Measurements from ENCODE around the gene AUH.
"Not testable (repeated sequence)": the region's sequence is repeated elsewhere in the genome, so short reads cannot be mapped to it uniquely, and the experiment has no call there.

The AUH gene

DNA sequence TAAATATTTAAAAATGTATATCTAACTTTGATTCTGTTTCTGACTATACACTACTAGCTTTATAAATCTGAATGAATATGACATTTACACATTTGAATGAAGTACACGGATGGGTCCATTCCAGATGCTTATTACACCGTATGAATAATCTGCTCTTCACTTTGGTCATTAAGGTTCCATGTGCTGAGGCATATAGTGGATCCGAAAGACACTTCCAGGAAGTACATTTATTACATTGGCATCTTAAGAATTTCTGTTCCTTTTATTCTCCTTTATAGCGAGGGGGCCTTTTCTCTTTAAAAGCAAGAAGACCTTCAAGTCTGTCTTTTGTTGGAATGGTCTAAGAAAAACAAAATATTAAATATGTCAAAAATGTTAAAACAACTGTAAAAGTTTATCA lies 147.6 kb downstream of the AUH start:
- in situ Hi-C loops (cut with HindIII; ENCODE audit: low sequenced_read_pairs): no loop called here

DNA sequence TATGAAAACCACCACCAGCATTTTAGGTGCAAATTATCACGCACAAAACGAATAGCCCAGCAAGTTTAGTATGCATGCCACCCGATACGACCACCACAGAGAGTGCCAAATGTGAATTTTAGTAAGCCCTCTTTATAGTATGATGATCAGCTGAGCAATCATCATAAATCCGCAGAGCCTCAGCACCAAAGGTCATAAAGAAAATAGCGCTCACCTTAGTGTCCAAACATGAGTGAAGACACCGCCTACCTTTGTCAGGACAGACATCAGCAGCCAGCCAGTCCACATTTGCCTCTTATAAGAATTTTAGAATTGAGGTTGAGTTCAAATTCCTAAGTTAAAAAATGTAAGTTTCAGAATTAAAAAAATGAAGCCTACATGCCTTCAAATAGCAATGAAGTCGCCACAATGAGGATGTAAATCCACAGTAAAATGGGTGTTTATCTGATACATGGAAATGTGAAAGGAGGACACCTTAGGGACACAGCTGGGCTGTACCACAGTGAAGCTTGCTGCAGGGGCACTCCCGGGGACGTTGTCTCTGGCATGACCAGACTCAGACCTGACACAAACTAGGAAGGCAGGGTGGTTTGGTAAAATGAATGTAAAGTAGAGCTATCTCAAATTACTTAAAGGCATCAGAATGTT lies 149.0 kb downstream of the AUH start:
- in situ Hi-C loops (cut with HindIII; ENCODE audit: low sequenced_read_pairs): no loop called here

DNA sequence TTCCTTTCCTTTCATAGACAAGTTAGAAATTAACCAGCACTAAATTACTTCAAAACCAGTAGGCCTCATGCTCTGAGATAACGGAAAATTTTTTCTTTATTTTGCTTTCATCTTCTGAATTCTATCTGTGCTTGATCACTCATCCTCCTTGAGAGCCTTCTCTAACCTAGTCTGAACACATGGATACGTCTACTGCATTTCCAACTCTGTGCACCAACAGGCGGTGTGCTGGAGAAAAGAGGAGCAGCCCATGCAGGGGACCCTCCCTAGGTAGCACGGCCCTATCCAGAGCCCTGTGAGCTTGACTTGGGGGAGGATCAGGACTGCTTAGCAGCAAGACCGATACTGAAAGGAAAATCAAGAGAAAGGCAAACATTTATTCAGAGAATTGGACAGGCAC lies 149.8 kb downstream of the AUH start:
- in situ Hi-C loops (cut with HindIII; ENCODE audit: low sequenced_read_pairs): no loop called here

DNA sequence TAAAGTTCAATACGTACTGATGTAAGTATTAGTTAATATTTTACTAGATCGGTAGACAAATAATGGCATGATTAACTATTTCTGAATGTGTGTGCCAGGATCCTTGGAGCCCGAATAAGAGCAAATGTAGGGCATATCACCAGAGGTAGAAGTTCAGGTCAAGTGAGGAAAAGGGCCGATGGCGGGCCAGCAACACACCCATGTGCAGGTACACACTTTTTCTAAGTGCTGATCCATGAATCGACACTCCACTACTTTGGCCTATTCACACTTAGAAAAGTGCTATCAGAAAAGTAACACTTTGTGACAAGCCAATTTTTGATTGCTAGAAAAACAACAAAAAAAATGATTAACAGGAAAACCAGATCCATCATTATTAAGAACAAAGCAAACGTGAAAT lies 150.3 kb downstream of the AUH start:
- in situ Hi-C loops (cut with HindIII; ENCODE audit: low sequenced_read_pairs): no loop called here

DNA sequence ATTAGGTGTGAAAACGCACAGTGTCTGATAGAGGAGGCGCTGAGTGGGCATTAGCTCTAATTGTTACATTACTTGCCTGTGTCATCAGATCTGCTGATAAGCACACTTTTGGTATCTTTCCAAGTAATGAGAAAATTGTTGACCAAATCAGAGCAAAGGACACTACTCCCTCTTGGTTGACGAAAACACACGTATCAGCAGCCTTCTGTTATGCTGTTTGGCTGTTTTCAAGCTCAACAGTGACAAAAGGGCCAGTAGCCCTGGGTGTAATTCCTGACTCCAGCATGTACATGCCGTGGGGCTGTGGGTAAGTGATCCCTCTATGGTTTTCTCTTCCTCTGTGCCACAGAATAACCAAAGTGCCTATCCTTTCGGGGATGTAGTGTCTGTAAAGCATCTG lies 151.4 kb downstream of the AUH start:
- in situ Hi-C loops (cut with HindIII; ENCODE audit: low sequenced_read_pairs): no loop called here

DNA sequence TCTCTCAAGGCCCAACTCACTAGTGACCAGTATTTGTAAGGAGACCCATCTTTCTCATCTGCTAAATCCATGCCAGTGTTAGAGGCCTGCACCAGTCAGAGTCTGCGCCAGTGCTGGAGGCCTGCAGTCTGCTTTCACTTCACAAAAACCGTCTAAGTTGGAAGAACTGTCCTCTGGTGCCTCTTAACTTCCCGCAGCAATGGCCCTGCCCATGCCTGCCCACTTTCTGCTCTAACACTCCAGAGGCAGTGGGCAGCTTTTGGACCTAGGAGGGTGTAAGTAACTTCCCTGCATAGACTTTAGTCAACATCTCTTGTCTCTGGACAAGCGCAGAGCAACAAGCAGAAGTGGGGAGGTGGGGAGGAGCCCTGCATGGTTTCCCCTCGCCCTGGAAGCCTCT lies 152.9 kb downstream of the AUH start:
- in situ Hi-C loops (cut with HindIII; ENCODE audit: low sequenced_read_pairs): no loop called here

DNA sequence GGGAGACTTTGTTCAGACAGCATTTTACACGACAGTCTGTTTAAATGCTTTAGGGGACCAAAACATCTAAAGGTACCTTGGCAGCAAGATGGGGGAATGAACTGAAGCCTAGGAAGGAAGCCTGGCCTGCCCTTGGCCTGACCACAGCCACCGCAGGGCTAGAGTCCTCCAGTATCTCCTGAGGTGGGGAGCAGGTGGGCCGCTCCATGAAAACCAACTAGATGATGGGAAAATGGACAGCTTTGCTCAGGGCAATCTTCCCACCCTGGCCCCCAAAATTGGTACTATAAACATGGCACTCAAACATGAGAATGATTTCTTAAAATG lies 153.3 kb downstream of the AUH start:
- in situ Hi-C loops (cut with HindIII; ENCODE audit: low sequenced_read_pairs): no loop called here

DNA sequence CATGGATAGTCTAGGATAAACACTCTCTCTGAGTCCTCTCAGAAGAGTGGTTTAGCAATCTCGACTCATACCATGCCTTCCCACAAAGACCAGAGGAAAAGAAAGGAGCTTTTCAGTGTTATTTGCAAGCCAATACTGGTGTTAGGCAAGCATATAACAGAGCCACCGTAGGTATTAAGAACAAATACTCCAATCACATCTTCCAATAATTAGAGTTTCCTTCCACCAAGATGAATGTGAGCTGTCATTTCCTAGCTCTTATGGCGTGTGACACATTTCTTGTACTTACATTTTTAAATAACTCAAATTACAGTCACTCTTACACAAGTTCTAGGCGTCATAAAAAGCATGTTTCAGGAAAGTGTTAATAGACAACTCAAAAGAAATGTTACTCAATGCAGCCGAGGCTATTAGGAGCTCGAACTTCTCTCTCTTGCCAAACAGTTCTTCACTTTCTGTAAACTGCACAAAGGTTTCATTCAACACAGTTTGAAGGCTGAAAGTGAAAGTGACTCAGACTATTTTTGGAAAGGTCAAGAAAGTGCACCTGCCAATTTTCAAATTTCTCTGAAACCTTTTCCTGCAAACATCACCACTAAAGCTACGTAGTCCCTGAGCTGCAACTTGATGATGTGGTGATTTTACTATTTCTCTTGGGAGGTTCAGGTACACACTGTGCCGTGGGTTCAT lies 153.8 kb downstream of the AUH start:
- in situ Hi-C loops (cut with HindIII; ENCODE audit: low sequenced_read_pairs): no loop called here

DNA sequence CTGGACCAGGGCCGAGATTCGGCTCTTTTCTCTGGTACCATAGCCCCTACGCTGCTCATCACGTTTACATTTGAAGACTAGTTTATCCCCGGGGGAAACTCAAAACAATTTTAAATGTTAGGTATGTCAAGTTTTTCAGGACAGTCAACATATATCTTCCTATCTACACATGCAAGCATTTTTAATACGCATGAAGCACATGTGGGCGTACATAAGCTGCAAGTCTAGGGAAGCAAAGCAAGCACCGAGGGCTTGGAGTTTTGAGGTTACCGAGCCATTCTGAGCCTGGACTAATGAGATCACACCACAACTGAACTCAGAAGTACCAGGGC lies 154.4 kb downstream of the AUH start:
- in situ Hi-C loops (cut with HindIII; ENCODE audit: low sequenced_read_pairs): no loop called here

DNA sequence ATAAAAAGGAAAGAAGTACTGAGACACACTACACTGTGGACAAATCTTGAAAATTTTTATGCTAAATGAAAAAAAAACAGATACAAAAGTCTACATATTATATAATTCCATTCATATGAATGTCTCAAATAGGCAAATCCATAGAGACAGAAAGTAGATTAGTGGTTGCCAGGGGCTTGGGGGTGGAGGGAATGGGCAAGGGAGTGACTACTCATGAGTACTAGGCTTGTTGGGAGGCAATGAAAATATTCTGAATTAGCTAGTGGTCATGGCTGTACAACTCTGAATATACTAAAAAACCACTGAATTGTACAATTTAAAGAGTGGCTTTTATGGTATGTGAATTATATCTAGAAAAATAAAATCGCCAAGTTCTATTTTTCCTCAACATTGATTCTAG lies 154.9 kb downstream of the AUH start:
- in situ Hi-C loops (cut with HindIII; ENCODE audit: low sequenced_read_pairs): no loop called here

DNA sequence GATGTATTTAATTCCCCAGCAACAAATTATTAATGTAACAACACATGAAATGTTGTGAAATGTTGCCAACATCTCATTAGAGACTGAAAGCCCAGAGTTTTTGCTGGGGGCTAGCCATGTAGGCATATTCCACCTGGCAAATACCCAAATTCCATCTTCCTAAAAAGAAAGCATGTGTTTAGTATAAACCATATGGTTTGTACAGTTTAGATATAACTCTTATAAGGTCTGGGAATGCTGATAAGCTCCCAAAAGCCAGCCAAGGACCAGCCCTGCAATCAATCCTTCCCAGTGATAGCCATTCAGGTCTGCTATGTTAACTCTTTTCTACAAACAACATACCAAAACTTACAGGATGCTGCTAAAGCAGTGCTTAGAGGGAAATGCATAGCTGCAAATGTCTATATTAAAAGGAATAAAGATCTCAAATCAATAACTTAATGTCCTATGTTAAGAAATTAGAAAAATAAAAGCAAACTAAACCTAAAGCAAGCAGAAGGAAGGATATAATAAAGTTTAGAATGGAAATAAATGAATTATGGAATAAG lies 158.9 kb downstream of the AUH start:
- in situ Hi-C loops (cut with HindIII; ENCODE audit: low sequenced_read_pairs): no loop called here

DNA sequence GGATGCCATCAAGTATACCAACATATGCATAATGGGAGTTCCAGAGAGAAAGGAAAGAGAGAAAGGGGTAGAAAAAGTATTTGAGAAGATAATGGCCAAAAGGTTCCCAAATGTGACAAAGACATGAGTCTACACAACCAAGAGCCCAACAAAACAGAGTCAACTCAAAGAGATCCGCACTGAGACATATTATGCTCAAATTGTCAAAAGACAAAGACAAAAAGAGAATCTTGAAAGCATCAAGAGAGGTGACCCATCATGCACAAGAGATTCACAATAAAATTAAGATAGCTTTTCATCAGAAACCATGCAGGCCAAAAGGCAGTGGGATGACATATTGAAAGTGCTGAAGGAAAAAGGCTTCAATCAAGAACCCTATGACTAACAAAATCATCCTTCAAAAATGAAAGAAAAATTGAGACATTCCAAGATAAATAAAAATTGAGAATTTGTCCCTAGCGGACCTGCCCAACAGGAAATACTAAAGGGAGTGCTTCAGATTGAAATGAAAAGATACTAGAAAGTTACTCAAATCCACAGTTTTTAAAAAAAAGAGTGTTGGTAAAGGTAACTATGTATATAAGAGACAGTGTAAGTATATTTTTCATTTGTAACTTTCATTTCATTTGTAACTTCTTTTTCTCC lies 160.9 kb downstream of the AUH start:
- in situ Hi-C loops (cut with HindIII; ENCODE audit: low sequenced_read_pairs): no loop called here

DNA sequence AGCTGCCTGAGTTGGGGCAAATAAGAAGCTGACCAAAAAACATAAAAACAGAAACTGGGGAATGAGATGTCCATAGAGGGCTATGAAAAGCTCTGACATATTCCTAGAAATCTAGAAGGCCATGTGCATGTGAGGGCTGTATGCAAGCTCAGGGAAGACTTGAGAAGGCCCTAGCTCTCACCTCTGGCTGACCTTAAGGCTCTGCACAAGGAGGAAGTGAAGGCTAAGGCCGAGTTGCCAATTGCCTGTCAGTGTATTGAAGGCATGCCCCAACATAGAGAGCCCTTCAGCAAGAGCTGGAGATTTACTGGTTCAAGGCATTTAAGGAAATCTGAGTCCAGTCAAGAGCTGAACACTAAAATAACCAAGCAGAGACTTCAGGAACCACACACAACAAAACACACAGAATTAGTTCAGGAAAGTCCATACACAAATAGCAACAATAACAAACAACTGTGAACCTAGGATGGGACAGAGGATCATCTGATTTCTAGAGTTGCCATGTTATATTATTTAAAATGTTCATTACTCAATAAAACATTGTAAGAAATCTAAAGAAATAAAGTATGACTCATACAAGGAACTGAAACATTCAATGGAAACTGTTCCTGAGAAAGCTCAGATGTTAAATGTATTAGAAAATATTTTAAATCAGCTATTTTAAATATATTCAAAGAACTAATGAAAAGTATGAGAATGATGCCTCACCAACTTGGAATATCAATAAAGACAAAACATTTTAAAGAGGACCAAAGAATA lies 161.8 kb downstream of the AUH start:
- in situ Hi-C loops (cut with HindIII; ENCODE audit: low sequenced_read_pairs): no loop called here

DNA sequence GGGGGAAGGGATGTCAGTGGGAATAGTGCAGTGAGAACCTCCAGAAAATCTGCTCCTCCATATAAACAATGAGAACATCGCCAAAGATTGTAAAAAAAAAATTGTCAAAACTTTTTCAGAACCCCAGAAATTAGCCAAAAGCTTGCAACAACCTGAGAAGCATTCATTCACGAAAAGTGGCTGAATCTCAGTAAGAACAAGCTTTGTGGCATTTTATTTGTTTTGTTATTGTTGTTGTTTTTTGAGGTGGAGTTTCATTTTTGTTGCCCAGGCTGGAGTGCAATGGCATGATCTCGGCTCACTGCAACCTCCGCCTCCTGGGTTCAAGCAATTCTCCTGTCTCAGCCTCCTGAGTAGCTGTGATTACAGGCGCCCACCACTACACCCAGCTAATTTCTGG lies 162.8 kb downstream of the AUH start:
- in situ Hi-C loops (cut with HindIII; ENCODE audit: low sequenced_read_pairs): not testable (repeated sequence)

DNA sequence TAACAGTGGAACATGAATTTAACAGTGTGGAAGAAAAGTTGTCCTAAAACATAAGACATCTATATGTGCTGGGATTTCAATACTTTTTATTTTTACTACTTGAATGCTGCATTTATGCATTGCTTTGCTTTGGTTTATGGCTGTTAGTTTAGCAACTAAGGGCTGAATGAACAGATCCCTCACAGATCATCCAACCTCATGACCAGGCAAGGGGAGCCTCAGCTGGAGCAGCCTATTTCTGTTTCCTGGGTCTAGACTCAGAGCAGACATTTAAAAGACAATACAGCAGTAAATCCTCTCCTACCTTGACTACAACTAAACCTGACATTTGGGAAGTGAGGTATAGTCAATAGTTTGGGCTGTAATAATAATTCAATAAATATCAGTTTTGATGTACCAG lies 163.3 kb downstream of the AUH start:
- in situ Hi-C loops (cut with HindIII; ENCODE audit: low sequenced_read_pairs): no loop called here

DNA sequence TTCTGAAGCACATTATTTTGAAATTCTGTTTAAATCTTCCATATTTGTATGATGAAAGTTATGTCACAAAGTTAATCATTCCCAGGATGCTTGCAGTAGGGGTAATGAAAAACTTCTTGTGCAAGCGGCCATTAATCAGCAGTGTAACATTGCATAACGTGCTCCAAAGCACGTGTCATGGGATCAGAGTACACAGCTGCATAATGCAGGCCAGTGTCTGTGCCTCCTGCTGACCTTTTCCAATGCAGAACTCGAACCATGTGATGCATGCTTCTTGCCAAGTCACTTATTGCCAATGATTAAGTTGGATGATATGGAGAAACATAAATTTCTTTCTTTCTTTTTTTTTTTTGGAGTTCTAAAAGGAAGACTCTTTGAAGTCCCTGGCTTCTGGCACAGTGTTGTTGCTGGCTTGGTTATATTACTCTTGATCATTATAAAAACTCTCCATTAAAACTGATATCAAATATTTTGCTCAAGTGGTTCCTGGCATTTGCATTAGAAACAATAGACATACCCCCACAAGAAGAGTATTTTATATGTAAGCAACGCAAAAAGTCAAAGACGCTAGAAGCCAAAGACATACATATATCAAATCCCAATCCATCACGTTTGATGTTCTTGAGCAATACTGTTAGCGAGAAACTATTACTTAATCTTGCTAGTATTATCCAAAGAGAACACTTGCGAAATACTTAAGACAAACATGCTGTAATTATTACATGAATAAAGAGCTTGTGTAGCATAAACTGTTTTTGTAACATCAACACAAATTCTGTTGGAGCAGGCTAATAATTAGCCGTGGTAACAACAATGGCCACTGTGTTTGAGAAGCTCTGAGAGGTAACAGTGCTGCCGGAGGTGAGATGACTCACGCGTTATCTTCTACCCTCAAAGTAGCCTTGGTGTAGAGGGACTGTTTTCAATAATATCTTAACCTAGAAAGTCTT lies 164.2 kb downstream of the AUH start:
- in situ Hi-C loops (cut with HindIII; ENCODE audit: low sequenced_read_pairs): no loop called here

DNA sequence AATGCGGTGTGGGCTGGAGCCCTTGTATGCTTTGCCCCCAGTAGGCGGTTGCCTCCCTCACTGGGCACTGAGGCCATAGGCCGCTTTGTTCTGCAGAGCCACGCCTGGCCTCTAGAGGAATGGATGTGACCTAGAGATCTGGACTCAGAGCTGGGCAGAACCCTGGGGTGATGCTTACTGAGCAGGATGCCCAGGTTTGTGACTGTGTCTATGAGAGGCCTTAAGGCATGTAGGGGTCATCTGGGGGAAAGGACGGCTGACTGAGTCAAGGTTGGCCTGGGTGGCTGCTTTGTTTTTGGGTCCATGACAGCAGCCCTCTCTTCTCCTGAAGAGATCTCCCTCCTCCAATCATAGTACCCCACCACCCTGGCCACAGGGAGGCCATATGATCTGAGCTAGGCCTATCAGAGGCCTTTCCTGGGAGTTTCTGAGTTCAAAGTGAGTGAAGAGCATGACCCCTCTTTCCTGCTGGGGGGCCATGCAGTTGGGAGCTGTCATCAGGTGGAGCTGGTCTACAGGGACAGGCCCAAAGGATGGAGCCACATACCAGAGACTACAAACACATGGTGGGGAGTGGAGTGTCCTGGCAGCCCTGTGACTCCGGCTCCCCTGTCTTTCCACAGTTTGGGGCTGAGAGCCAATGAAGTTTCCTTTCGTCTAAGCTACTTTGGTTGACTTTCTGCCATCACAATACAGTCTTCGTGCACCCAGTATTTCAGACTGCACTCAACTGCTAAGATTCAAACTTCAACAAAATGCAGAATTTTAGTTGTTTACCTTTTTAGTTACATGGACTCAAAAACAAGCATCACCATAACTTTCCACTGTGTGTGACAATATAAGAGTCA lies 165.4 kb downstream of the AUH start:
- in situ Hi-C loops (cut with HindIII; ENCODE audit: low sequenced_read_pairs): no loop called here

DNA sequence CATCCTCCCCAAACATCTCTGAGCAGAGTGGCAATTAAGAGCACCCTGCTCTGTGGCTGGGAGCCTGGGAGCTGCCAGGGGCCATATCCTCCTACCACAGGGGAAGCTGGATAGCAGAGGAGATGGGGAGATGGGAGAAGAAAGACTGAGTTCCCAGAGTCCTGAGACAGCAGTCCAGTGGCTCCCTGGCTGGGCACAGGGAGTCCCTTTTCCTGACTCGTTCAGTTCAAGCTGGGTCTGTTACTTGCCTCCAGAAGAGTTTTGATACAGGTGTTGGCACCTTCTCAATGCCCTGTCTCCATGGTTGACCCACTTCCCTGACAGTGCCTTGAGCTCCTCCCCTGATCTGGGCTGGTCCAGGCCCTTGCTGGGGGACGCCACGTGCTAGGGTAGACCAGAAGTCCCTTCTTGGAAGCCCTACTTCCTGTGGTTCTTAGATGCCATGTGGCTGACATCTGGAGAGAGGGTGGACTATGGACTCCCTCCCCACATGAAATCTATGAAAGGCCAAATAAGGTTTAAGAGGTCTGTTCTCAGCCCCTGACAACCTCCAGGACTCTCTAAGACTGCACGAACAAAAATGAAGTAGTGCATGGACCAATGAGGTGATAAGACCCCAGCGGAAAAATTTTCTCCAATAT lies 166.2 kb downstream of the AUH start:
- in situ Hi-C loops (cut with HindIII; ENCODE audit: low sequenced_read_pairs): no loop called here

DNA sequence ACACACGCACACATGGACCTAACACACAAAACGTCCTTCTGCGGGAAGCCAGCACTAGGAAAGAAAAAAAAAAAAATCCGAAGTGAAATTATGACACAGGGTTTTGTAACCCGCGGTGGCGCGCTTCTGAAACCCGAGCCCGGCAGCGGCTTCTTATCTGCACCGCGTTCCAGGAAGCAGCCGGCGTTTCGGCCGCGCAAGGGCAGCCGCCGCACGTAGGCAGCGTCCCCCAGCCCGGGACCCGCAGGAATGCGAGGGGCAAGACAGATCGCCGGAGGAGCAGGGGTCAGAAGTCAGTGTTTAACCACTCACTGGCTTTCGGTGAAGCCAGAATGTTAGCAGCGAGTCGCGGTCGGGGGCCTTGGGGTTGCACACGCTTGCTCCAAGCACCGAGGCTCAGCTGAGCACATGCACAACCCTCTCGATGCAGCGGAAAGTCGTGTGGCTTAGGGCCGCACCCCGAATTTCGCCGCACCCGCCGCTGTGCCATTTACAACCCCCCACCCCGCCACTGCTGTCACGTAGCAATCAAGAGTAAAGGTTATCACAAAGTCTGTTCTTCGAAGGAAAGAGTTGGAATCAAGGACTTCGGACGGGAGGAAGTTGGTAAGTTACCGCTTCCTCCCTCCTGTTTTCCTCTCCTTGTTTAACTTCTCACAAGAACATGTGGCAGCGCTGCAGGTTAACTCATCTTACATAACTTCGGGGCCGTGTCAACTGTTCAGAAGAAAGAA lies 167.9 kb downstream of the AUH start:
- in situ Hi-C loops (cut with HindIII; ENCODE audit: low sequenced_read_pairs): no loop called here

Data from endothelial cell of hepatic sinusoid (primary cell).